ENCODE measurements around the gene KCTD2.
A peak's percentile ranks its signal among the peaks of the same experiment; 100 is the strongest.
"Not testable (repeated sequence)": the region's sequence is repeated elsewhere in the genome, so short reads cannot be mapped to it uniquely, and the experiment has no call there.

KCTD2 gene

GRCh38 chr17:75020331-75021110 is 26.5 kb upstream of the KCTD2 start:
- no peak for DNase-seq

- peak; percentile 53 for DNase-seq
Measured at GRCh38 chr17:75024686-75025397, 22.2 kb upstream of the KCTD2 start.

- DNase-seq, result not testable (repeated sequence)
Measured at GRCh38 chr17:75025398-75025734, 21.7 kb upstream of the KCTD2 start.

- DNase-seq, result not testable (repeated sequence)
Measured at GRCh38 chr17:75026650-75027049, 20.4 kb upstream of the KCTD2 start.

GRCh38 chr17:75030161-75030560 is 16.9 kb upstream of the KCTD2 start:
- no peak for DNase-seq

- DNase-seq, result peak; percentile 71
Measured at GRCh38 chr17:75031972-75032719, 14.9 kb upstream of the KCTD2 start.

GRCh38 chr17:75032720-75033280 is 14.2 kb upstream of the KCTD2 start:
- peak; percentile 30 for DNase-seq

GRCh38 chr17:75033346-75034235 is 13.4 kb upstream of the KCTD2 start:
- DNase-seq, result peak; percentile 90

- peak; percentile 86 for DNase-seq
Measured at GRCh38 chr17:75034236-75034908, 12.7 kb upstream of the KCTD2 start.

GRCh38 chr17:75036643-75037268 is 10.3 kb upstream of the KCTD2 start:
- peak; percentile 94 for DNase-seq

- DNase-seq, result no peak
Measured at GRCh38 chr17:75039238-75039637, 7.8 kb upstream of the KCTD2 start.

GRCh38 chr17:75041656-75042280 is 5.3 kb upstream of the KCTD2 start:
- no peak for DNase-seq

GRCh38 chr17:75043789-75044188 is 3.2 kb upstream of the KCTD2 start:
- not testable (repeated sequence) for DNase-seq

GRCh38 chr17:75044716-75045115 is 2.3 kb upstream of the KCTD2 start:
- DNase-seq, result no peak

GRCh38 chr17:75045946-75046406 is 1.0 kb upstream of the KCTD2 start:
- not testable (repeated sequence) for DNase-seq

- peak; percentile 19 for DNase-seq
Measured at GRCh38 chr17:75047398-75048098, 523 bp downstream of the KCTD2 start.

GRCh38 chr17:75048249-75048878 is 1.3 kb downstream of the KCTD2 start:
- DNase-seq, result no peak

GRCh38 chr17:75049057-75049456 is 2.0 kb downstream of the KCTD2 start:
- no peak for DNase-seq

- DNase-seq, result no peak
Measured at GRCh38 chr17:75049706-75050105, 2.7 kb downstream of the KCTD2 start.

Measured in CD4-positive, alpha-beta T cell treated with Interleukin-12 subunit alpha and Interleukin-12 subunit beta, for 1 hour (primary cell).